PC-9 (cell line): ENCODE measurements around the gene TRAF2.

Source experiments
- EZH2 ChIP-seq: fragments of 200-600 bp; sonication (generic); IDR thresholded peaks from 2 replicates; pipeline ENCODE4 v1.8.0; 2017; ENCODE audit warnings: antibody characterized with exemption, low read depth
- TF ChIP-seq, protein P1 (sequence below): fragments of 200-600 bp; sonication (generic); conservative IDR thresholded peaks from 2 replicates; pipeline ENCODE4 v1.6.1; 2017; ENCODE audit warnings: mixed run types, antibody characterized with exemption, mild to moderate bottlenecking, moderate library complexity

DNA sequence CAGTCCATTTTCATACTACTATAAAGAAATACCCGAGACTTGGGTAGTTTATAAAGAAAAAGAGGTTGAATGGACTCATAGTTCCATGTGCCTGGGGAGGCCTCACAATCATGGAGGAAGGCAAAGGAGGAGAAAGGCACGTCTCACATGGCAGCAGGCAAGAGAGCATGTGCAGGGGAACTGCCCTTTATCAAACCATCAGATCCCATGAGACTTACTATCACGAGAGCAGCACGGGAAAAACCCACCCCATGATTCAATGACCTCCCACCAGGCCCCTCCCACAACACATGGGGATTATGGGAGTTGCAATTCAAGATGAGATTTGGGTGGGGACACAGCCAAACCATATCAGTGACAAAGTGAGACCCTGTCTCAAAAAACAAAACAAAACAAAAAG is 19.9 kb downstream of the TRAF2 start:
- TF ChIP-seq, protein P1, sequence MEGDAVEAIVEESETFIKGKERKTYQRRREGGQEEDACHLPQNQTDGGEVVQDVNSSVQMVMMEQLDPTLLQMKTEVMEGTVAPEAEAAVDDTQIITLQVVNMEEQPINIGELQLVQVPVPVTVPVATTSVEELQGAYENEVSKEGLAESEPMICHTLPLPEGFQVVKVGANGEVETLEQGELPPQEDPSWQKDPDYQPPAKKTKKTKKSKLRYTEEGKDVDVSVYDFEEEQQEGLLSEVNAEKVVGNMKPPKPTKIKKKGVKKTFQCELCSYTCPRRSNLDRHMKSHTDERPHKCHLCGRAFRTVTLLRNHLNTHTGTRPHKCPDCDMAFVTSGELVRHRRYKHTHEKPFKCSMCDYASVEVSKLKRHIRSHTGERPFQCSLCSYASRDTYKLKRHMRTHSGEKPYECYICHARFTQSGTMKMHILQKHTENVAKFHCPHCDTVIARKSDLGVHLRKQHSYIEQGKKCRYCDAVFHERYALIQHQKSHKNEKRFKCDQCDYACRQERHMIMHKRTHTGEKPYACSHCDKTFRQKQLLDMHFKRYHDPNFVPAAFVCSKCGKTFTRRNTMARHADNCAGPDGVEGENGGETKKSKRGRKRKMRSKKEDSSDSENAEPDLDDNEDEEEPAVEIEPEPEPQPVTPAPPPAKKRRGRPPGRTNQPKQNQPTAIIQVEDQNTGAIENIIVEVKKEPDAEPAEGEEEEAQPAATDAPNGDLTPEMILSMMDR = no peak
- no peak for TF ChIP-seq EZH2
